Aortic smooth muscle cell (primary cell): ENCODE measurements around the gene LAD1. TPM values are rescaled to one million over a fixed set of nuclear protein-coding genes. Genes with fewer than 3 reads are reported as not detected.

Experiments used
- total RNA-seq: library from RNA; depleted of rRNA; stranded (reverse); fragments of >200 nt; gene quantifications from 2 replicates; pipeline ENCODE4 v1.2.3, GENCODE V29; 2014

LAD1 gene, protein sequence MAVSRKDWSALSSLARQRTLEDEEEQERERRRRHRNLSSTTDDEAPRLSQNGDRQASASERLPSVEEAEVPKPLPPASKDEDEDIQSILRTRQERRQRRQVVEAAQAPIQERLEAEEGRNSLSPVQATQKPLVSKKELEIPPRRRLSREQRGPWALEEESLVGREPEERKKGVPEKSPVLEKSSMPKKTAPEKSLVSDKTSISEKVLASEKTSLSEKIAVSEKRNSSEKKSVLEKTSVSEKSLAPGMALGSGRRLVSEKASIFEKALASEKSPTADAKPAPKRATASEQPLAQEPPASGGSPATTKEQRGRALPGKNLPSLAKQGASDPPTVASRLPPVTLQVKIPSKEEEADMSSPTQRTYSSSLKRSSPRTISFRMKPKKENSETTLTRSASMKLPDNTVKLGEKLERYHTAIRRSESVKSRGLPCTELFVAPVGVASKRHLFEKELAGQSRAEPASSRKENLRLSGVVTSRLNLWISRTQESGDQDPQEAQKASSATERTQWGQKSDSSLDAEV
- total RNA-seq, result not detected in 2 replicates

DNA sequence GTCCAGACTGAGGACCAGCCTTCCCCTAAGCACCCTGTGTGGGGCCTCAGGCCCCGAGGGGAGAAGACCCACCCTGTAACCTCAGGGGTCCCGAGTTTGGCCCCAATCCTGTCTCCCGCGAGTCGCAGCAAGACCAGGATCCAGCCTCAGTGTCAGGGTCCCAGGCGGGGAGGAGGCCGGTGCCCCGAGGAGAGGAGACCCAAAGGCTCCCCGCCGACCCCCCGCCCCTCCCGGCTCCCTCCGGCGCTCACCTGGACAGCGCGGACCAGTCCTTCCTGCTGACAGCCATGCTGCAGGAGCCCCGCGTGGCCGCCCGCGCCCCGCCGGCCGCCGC, at the start of gene LAD1:
TSS of gene LAD1 (minus strand) at position 307 of the 334 bp plus-strand sequence. CDS start at position 289, 18 bp downstream.

DNA sequence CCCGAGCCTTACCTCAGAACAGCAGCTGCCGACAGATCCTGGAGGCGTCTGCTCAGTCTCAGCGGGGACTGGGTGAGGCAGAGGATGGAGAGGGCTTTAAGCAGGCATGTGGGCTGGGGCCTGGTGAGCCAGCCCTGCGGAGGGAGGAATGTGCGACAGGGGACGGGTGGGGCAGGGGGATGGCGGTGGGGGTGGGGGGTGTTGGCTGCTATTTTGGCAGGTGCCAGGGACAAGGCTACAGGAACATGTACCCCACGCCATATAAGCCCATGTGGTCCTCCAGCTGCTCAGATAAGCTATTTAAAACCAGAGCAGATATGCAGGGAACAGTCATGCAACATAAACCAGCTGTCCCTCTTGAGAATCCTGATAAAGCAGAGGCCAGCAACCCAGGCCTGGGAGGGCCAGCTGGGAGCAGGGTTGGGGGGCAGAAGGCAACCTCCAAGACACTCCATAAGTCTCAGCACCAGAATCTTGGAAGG, 21.5 kb downstream of the LAD1 start, which contains the start of gene TNNT2:
TSS of gene TNNT2 (minus strand) at position 70 of the 482 bp plus-strand sequence. CDS start 4,426 bp downstream, outside the sequence.

Other genes starting within 250 kb of the LAD1 start
- 56.4 and 61.4 TPM in 2 replicates for gene TMEM9, start 244.8 kb downstream of the LAD1 start, total RNA-seq
- under 0.01 and 0.19 TPM in 2 replicates for gene IGFN1, start 208.5 kb downstream of the LAD1 start, total RNA-seq
- under 0.01 and 0.06 TPM in 2 replicates for gene PKP1, start 115.8 kb downstream of the LAD1 start, total RNA-seq
- gene TNNT2, start 21.6 kb downstream of the LAD1 start, total RNA-seq, result not detected in 2 replicates
- gene TNNI1, start 22.4 kb upstream of the LAD1 start, total RNA-seq, result under 0.01 TPM in 1 of 2 replicates, not detected in the other
- gene PHLDA3, start 69.9 kb upstream of the LAD1 start, total RNA-seq, result 41.2 and 51.4 TPM in 2 replicates
- 363 and 556 TPM in 2 replicates for gene CSRP1, start 107.8 kb upstream of the LAD1 start, total RNA-seq
- gene NAV1, start 139.8 kb upstream of the LAD1 start, total RNA-seq, result 53.5 and 54.9 TPM in 2 replicates